Anterior cingulate cortex (tissue), 58 donors: ENCODE results near the gene RILPL2.
"Not testable (repeated sequence)": the region's sequence is repeated elsewhere in the genome, so short reads cannot be mapped to it uniquely, and the experiment has no call there.

Source experiments
- DNase-seq, 58 donors: peaks; one replicate each; lab custom pipeline; 2025; lab: John Stamatoyannopoulos, UW

The RILPL2 gene

DNA sequence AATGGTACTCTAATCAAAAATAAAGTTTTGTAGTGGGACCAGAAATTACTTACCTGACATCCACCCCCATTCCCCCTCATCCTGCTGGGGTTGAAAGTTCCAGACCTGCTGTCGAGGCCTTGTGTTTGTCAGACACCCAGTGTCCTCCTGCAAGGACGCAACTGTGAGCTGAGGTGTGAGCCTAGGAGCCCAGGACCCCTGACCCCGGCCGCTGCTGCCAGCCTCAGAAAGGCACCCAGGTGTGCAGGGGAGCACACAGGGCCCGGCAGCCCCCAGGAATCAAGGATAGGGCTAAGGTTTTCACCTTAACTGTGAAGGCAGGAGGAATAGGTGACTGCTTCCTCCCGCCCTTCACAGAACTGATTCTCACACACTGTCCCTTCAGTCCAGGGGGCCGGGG is 27.9 kb downstream of the RILPL2 start:
- DNase-seq: not testable (repeated sequence)

DNA sequence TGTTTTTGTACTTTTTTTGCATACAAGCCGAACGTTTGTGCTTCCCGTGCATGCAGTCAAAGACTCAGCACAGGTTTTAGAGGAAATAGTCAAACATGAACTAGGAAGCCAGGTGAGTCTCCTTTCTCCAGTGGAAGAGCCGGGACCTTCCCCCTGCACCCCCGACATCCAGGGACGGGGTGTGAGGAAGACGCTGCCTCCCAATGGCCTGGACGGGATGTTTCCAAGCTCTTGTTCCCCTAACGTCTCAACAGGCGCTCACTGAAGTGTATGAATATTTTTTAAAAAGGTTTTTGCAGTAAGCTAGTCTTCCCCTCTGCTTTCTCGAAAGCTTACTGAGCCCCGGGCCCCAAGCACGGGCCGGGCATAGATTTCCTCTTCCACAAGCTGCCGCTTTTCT is 28.6 kb downstream of the RILPL2 start:
- not testable (repeated sequence) for DNase-seq

DNA sequence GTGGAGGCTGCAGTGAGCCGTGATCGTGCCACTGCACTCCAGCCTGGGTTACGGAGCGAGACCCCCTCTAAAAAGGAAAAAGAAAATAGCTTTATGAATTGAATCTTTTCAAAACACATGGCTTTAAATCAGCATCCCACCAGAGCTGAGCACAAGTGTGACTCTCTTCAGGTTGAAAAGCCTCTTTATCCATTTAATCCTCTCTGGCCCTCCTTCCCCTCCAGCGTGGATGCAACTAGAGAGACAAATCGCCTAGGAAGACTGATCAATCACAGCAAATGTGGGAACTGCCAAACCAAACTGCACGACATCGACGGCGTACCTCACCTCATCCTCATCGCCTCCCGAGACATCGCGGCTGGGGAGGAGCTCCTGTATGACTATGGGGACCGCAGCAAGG is 29.2 kb downstream of the RILPL2 start:
- DNase-seq: not testable (repeated sequence)

DNA sequence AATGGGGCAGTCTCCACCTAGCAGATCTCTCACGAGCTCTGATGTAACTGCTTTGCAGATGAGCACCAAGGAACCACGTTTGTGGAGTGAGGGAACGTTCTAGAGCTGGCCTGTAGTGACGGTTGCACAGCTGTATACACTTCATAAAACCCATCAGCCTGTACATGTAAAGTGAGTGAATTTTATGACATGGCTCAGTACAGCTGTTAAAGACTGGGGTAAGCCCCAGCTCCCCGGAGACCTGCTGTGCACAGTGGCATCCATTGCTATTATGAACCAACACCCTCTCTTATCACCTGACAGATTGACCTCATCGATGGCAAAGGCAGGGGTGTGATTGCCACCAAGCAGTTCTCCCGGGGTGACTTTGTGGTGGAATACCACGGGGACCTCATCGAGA is 31.9 kb downstream of the RILPL2 start:
- DNase-seq: no peak

DNA sequence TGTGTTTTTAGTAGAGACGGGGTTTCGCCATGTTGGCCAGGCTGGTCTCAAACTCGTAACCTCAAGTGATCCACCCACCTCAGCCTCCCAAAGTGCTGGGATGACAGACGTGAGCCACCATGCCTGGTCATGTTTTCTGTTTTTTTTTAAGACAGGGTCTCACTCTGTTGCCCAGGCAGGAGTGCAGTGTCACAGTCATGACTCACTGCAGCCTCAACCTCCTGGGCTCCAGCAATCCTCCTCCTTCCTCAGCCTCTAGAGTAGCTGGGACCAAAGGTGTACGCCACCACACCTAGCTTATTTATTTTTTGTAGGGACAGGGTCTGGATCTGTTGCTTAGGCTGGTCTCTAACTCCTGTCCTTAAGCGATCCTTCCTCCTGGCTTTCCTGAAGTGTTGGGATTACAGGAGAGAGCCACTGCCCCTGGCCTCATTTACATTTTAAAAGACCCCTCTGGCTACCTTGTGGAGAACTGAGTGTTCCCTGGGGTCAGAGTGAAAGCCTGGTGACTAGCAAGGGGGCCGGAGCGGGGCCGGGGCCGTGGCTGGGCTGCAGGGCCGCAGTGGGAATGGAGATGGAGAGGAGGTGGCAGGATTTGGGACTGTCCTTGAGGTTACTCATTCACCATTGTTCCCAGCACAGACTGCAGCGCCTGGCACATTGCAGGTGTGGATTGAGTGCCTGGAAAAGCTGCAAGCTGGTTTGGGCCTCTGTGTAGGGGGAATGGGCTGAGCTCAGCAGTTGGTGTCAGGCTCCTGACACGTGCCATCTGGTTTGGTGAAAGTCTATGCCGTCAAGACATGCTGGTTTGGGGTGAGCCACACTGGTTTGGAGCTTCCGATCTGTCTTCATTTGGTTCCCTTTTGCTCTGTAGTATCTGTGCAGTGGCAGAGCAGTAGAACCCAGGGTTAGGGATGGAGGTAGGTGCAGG is 34.5 kb downstream of the RILPL2 start:
- peak in 2 of 58 donors; percentile 6 to 25 for DNase-seq

DNA sequence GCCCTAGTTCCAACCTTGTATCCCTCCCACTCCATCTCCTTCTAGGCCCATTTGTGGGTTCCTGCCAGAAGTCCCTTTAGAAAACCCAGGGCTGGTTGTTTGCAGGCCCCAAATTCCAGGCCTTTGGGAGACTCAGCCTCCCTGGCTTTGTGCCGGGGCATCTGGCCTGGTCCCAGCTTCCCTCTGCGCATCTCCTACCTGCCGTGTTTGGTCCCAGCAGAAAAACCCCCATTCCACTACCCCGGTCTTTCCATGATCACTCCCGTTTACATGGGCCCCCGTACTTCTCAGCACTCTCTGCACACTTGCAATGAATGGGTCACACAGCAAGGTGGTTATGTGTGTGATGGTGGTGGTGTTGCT is 37.2 kb downstream of the RILPL2 start:
- DNase-seq: no peak

DNA sequence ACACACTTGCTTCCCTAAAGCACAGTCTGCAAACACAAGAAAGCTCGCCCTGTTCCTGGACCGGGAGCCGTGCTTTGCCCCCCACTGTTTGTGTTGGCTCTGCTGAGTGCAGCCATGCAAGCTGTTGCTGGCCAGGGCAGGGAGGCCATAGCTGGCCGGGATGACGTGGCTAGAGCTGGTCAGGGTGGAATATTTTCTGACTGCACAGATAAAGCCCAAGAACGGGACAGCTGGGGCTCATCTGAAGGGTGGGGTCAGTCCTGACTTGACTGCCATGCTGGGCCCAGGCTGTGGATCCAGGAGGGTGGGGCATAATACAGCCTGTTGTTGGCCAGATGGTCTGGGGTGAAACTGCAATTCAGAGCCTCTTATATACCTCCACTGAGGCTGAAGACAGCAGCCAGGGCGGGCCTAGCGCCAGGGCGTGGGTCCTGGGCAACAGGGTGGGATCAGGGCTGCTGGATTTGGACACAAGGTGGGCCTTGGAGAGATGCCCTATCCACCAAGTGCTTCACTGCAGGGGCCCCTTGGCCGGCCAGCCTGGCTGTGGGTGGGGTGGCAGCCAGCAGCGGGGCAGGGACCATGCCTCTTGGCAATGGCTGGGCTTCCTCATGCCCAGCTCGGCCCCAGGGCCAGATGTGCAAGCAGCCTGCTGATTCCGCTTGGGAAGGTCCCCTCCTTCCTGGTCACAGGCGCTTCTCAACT is 37.8 kb downstream of the RILPL2 start:
- DNase-seq: peak in 48 of 58 donors; percentile 13 to 74 (median 48)

DNA sequence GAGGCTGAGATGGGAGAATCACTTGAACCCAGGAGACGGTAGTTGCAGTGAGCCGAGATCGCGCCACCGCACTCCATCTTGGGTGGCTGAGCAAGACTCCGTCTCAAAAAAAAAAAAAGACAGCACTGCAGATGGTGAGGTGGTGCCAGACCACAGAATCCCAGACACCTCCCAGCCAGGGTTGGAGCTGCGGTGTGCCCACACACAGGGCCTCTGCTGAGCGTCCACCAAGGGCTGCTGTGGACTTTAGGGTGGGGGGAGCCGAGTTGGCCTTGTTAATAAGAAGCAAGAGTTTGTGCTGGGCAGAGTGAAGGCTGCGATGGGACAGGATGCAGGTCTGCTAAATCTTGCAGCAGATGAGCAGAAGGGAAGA is 38.3 kb downstream of the RILPL2 start:
- peak in 1 of 58 donors; percentile 49 for DNase-seq

DNA sequence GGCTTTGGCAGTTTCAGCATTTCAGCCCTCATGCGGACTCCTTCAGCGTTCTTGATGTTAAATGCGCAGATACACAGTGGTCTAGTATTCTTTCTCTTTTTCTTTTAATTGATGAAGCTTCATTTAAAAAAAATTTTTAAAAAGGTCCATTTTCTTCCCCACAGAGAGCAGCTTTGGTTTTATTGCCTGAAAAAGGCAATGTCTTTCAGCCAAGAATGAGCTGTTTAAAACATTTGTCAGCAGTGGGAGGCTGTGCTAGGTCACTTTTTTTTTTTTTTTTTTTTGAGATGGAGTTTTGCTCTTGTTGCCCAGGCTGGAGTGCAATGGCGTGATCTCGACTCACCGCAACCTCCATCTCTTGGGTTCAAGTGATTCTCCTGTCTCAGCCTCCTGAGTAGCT is 39.1 kb downstream of the RILPL2 start:
- DNase-seq: peak in 1 of 58 donors; percentile 10

DNA sequence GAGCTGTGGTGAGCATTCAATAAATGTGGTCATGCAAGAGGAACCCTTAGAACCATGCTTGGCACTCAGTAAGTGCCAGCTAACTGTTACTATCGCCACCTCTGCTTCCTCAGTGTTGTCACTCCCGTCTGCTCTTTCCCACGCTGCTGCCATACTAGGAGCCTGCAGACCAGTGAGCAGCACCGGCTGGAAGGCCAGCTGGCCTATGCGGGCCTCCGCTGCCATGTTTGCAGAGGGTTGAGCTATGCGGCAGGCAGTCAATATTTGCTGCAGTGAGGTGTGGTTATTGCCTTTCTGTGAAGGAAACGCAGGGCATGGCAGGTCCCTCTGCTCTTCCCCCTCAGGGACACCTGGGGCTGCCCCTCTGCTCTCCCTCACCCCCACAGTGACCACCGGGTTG is 39.5 kb downstream of the RILPL2 start:
- peak in 4 of 58 donors; percentile 9 to 39 (median 26) for DNase-seq

DNA sequence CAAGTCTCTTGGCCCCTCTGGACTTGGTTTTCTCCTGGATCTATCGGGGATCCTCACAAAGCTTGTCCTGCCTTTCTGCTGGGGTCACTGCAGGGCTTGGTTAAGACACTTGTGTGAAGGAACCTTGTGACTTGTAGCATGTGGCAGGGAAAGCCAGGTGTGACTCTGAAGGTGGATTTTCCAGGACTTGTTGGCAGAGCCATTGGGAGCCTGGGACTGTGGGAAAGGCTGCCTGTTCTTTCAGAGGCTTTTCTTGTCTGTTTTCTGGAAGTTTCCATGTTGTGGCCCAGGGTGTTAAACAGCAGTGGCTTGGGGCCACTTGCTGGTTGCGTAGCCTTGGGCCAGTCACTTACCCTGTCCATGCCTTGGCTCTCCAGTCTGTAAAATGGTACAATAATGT is 39.9 kb downstream of the RILPL2 start:
- no peak for DNase-seq

DNA sequence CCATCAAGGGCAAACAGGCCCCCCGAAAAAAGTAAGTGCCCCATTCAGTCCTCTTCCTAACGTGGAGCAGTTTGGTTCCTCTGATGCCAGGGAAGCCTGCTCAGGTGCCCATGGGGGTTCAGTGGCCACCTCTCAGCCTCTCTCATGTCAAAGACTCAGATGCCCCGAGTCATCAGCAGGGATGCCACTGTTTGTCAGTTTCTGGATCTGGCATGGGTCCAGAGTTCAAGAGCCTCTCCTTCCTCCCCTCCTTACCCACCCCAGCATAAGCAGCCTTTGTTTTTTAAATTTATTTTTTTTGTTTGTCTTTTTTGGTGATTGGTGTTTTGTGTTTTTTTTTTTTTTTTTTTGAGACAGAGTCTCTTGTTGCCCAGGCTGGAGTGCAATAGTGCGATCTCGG is 41.2 kb downstream of the RILPL2 start:
- DNase-seq: peak in 2 of 58 donors; percentile 5 to 28

DNA sequence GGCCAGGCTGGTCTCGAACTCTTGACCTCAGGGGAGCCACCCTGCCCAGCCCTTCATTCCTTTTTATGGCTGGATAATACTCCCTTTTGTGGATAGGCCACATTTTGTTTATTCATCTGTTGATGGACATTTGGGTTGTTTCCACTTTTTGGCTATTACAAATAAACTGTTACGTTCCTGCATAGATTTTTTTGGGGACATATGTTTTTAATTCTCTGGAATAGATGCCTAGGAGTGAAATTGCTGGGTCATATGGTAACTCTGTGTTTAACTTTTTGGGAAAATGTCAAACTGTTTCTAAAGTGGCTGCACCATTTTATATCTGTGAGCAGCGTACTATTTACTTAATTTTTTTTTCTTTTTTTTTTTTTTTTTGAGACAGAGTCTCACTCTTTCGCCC is 42.7 kb downstream of the RILPL2 start:
- DNase-seq: no peak

DNA sequence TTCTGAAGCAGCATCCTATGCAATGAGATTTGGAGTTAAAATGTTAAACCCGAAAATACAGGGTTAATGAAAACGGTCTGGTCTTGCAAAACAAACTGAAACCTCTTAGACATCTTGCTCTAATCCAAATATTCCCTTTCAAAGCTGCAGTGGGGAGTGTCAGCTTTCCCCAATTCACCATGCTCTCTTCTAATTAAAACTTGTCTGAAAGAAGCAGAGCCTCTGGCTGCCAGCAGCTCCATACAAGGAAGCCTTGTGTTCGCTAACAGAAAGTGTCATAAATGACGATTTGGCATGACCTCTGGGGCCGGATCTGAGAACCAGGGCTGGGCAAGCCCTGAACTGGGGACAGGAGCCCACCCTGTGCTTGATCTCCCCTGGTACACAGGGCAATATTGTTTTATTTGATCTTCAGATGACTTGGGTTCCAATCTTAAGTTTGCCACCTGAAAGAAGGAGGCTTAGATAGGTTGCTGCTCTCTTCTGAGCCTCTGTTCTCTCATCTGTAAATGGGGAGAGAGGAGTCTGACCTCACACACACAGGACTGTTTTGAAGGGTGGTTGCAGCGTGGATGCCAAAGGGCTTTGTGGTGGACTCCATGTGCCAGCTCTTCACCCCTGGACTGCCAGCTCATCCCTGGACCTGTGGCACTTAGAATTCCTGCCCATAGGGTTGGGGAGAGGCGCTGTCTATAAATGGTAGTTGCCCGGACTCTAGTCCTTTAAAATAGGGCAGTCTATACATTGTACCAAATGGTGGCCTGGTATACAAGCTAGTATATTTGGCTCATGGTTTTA is 44.7 kb downstream of the RILPL2 start:
- DNase-seq: peak in 26 of 58 donors; percentile 10 to 60 (median 24)

DNA sequence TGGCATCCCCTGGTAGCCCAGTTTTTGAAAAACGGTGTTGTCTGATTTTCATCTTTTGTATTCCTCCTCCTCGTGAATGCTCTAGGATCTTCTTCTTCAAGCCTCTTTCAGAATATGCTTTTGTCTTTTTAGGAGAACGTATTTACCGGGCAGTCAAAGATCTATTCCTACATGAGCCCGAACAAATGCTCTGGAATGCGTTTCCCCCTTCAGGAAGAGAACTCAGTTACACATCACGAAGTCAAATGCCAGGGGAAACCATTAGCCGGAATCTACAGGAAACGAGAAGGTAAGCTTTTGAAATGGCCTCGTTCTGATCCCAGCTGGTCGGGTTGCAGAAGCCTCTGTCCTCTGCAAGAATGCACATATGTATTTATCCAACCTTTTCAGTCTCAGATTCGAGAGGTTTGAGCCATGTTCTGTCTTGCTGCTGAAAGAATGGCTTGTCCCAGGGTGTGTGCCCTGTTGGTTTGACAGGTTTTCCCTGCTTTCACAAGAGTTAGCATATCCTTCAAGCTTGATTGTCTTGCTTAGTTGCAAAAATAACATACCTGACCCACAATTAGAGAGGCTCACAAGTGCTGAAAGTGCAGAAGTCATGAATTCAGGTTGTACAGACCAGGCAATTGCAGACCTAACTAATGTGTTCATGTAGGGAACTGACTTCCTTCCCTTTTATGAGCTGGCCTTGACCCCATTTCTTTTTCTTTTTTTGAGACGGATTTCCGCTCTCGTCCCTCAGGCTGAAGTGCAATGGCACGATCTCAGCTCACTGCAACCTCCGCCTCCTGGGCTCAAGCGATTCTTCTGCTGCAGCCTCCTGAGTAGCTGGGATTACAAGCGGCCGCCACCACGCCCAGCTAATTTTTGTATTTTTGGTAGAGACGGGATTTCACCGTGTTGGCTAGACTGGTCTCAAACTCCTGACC is 45.7 kb downstream of the RILPL2 start:
- peak in 3 of 58 donors; percentile 22 to 59 (median 32) for DNase-seq

DNA sequence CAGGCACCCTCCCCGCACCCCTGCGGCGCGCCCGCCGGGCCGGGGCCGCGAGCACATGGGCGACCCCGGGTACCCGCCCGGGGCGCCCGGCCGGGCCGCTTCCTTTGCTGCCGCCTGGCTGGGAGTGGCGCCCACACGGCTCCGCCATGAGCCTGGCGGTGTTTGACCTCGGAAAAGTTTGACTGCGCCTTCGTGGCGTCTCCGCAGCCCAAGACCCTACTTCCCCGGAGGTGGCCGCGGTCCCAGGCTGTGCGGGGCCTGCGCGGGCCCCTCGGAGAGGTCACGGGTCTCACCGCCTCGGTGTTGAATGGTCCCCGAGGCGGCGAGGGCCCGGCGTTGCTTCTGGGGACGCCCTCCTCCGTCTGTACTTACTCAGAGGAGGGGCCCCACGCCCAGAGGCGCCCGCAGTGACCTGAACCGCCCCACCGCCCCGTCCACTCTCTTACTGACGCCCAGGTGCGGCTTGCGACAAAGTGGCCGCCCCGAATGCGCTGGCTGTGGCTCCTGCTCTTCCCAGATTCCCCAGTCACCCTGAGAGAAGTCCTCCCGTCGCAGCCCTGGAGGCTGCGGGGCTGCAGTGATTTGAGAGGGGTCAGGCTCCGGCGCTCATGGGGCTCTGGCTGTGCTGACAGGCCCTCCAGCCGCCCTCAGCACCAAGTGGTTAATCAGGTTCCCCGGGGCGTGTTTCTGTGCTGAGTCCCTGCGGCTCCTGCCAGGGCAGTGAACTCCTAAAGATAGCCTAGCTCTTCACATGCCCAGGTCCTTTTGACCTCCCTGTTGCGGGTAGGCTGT is 46.7 kb downstream of the RILPL2 start:
- DNase-seq: peak in 10 of 58 donors; percentile 12 to 43 (median 31)

DNA sequence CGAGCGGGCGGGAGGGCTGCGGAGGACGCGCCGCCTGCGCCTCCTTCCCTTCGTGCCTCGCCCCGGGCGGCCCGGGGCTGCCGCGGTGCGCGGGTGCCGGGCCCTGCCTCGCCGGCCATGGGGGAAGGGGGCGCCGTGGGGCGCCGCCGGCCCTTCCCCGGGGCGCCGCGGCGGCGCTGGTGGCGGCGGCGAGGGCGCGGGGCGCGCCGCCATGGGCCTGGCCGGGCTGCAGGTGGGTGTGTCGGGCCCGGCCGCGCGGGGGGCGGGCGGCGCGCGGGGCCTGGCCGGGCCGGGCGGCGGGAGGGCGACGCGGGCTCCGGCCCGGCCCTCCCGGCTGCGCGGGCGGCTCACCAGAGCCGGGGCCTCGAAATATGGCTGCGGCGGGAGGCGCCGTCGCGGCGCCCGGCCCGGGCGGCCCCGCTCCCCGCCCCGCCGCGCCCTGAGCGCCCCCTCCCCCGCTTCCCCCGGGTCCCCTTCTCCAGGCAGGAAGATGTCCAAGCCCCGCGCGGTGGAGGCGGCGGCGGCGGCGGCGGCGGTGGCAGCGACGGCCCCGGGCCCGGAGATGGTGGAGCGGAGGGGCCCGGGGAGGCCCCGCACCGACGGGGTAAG is 47.4 kb downstream of the RILPL2 start:
- DNase-seq: no peak

DNA sequence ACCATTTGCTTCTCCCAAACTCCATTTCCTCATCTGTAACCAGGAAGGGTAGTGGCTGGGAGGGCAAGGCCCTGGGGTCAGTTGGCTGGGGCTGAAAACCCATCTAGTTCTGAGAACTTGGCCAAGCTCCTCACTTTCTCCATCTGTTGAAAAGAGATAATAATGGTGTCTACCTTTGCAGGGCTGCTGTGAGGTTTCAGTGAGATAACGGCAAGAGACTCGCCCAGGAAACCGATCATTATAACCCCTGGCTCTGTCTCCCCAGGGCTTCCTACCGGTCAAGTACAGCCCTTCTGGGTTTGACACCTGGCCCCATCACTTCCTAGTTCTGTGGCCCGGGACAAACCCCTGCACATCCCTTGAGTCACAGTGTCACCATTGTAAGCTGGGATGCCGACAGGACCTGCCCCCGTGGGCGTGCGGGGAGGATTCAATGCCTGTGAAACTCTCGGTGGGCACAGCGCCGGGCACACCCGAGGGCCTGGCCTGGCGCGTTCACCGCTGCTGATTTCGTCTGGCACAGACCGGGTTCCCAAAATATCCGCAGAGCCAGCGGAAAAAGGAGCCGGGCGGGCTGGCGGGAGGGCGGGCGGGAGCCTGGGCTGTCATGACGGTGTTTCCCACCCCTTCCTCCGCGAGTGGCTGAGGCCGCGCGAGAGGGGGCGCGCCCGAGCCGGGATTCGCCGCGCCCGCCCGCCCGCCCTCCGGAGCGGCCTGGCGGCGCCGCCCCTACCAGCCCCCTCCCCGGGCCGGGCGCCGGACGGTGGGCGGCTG is 48.1 kb downstream of the RILPL2 start:
- peak in 57 of 58 donors; percentile 7 to 87 (median 77) for DNase-seq
